ENCODE measurements around the gene NACAD.

DNA sequence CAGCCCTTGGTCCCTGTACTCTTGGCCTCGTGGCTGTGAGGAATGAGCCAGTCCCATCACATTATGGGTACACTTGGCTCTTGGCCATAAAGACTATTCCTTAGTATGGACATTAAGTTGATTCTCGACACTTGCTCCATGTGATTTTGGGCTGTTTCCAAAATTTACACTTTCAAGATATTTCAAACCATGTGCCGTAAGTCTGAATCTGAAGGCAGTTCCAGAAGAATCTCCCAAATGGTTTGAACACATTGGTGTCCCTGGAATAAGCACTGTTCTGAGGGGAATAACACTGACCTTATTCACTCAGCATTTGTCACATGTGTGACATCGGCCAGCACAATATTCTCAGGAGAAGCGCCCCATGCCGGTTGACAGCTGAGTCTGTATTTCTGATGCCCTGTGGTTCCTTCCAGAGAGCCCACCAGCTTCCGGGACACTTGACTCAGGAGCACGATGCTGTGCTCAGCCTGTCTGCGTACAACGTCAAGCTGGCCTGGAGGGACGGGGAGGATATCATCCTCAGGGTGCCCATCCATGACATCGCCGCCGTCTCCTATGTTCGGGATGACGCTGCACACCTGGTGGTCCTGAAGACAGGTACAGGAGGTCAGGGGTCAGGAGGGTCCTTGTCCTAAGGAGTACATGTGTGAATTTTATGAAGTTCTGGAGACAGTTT is 24.6 kb downstream of the NACAD start:
- TF ChIP-seq, protein P1, sequence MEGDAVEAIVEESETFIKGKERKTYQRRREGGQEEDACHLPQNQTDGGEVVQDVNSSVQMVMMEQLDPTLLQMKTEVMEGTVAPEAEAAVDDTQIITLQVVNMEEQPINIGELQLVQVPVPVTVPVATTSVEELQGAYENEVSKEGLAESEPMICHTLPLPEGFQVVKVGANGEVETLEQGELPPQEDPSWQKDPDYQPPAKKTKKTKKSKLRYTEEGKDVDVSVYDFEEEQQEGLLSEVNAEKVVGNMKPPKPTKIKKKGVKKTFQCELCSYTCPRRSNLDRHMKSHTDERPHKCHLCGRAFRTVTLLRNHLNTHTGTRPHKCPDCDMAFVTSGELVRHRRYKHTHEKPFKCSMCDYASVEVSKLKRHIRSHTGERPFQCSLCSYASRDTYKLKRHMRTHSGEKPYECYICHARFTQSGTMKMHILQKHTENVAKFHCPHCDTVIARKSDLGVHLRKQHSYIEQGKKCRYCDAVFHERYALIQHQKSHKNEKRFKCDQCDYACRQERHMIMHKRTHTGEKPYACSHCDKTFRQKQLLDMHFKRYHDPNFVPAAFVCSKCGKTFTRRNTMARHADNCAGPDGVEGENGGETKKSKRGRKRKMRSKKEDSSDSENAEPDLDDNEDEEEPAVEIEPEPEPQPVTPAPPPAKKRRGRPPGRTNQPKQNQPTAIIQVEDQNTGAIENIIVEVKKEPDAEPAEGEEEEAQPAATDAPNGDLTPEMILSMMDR (IDR thresholded peaks at IDR 0.05; ENCODE audit: low read length): no peak
- no peak for TF ChIP-seq EZH2 (IDR thresholded peaks at IDR 0.05; ENCODE audit: borderline replicate concordance, low read length)

All from OCI-LY1 (cell line).